AG08395 (cell line): Measurements from ENCODE around the gene SMAD6.
"Not testable (repeated sequence)": the region's sequence is repeated elsewhere in the genome, so short reads cannot be mapped to it uniquely, and the experiment has no call there.

Source experiments
- DNase-seq: peaks from one replicate; pipeline ENCODE4 v3.0.0; 2012; ENCODE audit warnings: mixed read lengths, low spot score

SMAD6 gene

DNA sequence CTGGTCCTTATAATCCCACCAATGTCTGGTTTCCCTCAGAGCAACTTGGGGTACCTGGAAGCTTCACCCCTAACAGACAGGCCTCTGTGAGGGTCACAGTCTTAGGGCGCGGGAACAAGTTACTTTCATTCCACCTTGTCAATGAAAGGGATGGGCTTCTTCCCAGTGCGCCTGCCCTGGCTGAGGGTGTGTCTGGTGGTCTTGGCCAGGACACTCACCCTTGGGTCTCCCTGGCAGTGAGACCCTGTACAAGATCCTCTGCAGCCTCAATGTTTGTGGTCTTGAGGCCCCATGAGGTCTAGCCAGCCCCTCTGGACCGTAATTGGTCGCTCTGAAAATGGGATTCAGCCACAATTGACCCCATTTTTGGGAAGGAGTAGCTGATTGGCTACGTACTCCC lies 40.2 kb downstream of the SMAD6 start:
- no peak for DNase-seq

DNA sequence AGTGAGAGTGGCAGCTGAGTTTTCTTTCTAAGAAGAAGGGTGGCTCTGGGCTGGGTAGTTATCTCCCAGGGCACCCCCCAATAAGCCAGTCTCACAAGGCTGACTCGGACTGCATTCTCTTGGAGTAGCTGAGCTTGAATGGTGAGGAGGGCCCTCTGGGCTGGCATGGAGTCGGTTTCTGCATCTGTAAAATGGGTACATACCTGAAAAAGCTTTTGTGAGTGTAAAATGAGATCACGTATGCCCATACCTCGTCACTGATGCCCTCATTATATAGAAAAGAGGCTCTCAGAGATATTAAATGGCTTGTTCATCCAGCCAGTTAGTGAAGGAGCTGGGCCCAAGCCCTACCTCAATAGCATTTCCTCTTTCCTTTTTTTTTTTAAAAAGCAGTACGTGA lies 41.2 kb downstream of the SMAD6 start:
- no peak for DNase-seq

DNA sequence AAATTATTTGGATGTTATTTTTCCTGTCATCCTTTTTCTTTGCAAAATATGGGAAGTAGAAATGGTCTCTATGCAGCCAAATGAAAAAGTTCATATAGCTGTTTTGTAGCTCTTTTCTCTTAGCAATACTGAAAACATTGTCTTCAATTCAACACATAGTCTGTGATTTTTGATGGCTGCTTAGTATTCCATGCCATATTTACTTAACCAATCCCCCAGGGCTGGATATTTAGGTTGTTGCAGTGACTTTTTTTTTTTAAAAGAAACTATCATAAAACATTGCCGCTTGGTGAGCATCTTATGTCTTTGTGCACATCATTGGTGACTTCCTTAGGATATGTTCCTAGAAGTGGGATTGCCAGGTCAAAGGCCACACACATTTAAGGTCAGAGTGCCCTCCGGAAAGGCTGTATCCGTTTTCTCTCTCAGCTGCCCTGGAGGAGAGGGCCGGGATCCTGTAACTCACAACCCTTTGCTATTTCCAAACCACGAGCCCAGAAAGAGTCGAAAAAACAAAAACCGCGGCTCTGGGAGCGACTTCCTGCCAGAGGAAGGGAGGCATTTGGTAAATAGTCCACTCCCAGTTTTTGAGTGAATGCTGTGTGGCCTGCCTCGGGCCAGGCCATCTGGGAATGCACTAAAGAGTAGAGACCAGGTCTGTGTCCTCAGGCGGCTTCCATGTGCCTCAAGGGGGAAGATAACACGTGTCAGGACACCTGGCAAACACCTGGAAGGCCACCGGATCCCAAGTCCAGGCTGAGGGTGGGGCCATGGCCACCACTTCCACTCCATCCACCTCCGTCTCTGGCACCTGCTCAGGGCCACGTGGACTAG lies 41.9 kb downstream of the SMAD6 start:
- no peak for DNase-seq

DNA sequence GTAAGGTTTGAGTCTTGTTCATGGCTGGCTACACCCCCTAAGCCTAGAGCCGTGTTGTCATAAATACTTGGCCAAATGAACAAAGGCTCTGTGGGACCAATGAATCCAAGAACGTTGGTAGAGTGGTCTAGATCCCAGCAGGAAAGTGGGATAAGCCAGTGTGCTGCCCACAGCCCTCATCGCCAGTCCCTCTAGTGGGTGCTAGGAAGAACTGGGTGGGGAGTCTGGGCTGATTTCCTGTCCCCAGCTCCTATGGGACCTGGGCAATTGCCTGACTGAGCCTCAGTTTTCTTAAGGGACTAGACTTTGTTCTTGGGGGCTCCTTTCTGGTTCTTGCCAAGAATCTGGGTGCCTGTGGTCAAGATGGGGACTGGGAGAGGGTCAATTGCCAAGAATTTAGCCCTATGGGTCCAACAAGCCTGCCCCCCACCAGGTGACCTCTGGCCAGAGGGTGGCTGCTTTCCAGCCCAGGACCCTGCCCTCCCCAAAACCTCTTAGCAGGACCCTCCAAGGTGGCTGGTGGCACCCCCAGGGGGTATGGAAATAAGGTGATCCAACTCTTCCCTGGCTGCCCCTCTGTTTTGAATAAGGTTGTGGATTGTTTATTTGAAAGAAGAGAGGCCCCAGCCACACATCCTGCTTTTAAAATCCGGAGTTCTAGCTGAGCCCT lies 42.7 kb downstream of the SMAD6 start:
- DNase-seq = no peak

DNA sequence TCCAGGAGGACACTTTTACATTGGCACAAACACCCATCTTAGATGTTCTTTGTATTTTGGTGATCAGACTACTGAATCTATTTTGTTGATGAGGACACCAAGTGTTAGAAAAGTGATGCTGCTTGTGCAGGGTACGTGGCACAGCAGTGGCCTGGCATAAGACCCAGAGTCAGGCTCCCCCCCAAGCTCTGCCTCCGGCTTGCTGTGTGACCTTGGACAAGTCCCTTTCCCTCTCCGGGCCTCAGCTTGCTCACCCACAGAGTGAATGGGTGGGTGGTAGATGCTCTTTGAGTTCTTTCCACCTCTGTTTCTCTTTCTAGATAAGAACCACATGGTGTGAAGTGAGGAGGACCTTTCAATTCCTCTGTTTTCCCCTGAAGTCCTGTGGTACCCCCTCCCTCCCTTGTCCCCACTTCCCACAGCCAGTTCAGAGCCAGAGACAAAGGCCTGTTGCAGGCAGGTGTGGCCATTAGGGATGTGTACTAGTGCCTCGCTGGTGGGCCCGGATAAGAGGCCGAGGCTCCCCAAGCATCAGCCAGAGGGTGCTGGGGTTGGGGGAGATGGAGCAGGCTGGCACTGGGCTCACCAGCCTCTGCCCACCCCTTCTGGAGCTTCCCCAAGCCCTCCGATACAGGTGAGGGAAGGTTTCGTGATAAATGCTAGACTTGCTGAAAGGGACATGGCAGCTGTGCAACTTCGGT lies 43.6 kb downstream of the SMAD6 start:
- DNase-seq = no peak

DNA sequence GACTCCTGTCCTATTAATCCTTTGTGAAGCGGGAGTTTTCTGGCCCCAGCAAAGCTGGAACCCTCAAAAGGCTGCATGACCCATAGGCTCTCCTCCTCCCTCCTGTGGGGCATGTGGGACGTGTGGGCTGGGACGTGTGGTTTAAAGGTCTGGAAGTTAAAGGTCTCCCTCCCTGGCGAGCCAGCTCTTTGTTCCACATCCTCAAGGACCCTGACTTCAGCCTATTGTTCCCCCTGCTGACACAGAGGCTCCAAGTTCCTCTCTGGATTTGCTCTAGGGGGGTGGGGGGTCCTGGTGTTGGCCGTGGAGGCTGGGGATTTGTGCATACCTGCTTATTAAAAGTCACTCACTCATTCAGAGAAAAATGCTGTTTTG lies 44.2 kb downstream of the SMAD6 start:
- no peak for DNase-seq

DNA sequence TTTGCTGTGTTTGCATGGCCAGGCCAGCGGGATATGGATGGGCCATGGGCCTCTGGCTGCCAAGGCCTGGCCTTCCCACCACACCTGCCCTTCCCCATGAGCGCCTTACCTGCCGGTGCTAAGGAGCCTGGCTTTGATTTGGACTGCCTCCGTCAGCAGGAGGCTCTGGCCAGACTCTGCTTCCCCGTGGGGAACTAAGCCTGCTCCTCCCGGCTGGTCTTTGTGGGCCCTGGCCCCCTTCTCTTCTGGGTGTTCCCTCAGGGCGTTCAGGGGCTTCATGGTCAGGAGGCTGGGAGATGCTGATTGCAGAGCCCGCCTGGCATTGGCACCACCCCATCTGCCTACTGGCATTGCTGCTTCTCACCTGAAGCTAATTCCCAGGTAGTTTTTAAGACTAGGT lies 45.2 kb downstream of the SMAD6 start:
- DNase-seq = no peak

DNA sequence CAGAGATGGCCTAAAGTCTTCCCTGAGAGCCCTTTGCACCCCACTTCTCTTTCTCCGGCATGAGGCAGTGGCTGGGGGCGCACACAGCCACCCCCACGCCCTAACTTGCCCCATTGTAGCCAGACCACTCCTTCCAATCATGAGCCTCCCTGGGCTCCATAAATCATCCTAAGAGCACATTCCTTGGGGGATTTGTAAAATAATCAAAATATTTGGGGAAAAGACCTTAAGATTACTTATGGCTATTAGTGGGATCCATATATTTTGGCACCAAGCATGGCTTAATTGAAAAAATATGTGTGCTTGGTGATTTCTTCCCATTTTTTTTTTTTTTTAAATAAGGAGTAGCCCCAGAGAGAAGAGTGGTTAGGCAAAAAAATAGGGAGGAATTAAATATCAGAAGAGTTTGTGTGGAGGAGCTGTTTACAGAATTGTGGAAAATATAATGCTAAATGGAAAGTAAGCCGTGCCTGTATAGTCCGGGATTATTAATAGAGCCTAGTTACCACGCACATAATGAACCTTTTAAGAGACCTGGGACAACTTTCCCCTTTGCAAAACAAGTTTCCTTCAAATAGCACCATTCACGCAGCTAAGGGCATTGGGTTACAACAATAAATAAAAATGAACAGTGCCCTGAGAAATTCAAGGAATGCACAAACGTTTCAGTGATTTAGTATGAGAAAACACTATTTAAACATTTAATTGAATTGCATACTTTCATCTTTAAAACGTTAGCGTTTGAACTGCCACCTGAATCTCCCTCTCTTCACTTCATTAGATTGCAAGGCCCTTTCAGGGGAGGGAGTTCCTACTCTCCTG lies 46.1 kb downstream of the SMAD6 start:
- peak; percentile 63 for DNase-seq

DNA sequence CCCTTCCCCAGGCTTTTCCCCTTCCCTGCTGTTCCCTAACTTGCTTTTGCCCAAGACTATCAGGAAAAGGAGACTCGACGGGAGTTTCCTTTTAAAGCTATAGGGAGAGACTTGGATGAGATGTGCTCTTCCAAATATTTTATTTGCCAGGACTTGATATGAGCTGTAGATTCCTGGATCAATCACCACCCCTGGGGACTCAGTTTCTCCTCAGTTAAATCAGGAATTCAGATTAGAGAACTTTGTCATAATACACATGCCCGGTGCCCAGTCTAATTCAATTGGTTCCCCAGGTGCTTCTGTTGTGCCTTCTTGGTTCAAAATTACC lies 46.6 kb downstream of the SMAD6 start:
- no peak for DNase-seq

DNA sequence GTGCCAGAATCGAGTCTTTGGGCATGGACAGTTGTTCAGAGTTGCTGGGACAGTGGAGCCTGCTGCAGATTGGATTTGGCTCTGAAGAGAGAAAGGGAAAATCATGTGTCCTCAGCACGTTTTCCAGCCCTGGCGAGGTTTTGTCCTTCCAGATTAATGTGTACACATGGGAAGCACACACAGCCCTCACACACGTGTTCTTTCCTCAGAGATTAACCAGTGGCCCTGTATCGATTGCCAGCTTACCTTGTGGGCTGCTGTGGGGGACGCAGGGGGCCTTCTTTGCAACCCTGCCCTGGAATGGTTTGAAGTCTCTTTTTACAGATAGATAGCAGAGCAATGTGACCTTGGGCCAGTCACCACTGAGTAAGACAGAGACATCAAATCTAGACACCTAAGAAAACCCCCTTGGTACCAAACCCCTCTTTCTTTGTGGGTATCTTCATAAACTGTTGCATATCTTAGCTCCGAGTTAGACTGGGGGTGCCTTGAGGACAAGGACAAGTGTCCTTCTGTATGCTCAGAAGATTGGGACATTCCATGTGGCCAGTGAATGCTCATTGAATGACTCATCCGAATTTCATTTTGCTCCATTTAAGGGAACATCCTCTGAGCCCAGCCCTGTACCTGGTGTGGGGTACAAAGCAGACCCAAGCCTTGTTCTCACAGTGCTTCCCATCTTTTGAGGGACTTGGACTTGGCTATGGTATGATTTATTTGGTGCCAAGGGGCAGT lies 48.0 kb downstream of the SMAD6 start:
- no peak for DNase-seq

DNA sequence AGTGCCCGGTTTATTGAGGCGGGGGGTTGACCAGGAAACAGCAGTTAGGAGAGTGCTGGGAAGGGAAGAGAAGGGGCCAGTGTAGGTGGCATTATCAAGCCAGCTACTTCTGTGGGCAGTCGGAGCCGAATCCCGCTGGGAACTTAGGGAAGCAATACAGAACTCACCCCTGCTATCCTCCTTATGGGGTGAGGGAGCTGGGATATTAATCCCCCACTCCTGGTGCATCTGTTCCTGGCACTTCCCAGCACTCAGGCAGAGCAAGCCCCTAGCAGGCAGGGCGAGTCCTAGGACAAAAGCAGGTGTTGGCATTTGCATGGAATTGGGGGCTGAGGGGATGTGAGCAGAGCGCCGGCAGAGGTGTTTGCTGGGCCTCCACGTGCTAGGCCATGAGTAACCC lies 48.6 kb downstream of the SMAD6 start:
- no peak for DNase-seq

DNA sequence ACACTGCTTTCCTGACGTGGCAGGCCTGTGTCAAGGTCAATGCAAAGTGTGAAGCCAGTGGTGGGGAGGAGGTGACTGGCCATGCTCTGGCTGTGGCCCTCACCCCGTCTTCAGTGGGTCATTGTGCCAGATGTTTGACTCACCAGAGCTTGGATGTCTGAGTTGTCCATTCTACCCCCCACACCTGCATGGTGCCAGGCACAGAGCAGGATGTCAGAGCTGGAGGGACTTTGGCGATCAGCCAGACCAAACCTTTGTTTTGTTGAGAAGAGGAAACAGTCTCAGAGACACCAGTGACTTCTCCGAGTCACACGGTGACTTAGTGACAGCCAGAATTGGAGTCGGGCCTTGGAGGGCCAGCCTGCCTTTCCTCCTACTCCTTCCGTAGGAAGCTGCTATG lies 49.5 kb downstream of the SMAD6 start:
- DNase-seq = no peak

DNA sequence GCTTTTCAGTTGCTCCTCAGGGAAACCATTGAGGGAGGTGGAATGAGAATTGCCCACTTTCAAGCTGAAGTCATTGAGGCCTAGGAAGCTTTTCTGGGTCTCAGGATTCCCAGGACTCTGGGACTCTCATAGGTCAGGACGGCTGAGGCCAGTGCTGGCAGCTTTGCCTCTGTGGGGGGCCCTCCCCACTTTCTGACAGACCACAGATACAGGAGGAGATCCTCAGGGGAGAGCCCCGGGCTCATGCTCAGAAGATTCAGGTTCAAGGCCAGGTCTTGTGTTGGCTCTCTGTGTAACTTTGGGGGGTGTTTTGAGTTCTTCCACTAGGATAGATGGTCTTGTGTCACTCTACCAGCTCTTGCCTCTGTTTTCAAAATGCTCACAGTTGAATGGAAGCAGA lies 50.0 kb downstream of the SMAD6 start:
- DNase-seq = no peak

DNA sequence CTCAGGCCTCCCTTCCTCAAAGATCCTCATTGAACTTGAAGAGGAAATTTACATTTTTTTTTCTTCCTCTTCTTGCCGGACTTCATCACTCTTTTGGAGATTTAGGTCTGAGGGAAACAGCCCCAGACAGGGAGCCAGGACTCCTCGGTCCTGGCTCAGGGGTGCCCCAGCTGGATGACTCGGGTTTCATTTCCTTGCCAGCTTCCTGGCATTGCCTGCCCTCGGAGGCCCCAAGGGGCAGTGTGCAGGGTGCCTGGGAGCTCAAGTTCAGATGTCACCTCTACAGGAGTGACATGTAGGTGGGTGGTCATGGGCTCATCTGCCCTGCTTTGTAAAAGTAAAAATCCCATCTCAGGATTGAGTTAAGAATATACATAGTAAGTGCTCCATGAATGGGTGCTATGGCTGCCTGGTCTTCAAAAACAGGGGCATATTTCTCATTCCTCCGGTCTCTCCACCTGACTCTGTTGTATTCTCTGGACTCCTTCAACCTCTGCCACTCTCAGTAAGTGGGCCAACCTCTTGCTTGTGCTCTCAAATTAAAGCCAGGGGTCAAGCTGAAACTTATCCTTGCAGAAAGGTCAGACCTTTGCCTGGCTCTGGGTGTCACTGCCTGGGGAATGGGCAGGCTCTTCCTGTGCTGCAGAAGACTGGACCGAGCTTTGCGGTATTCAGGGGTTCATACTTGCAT lies 51.8 kb downstream of the SMAD6 start:
- DNase-seq = no peak

DNA sequence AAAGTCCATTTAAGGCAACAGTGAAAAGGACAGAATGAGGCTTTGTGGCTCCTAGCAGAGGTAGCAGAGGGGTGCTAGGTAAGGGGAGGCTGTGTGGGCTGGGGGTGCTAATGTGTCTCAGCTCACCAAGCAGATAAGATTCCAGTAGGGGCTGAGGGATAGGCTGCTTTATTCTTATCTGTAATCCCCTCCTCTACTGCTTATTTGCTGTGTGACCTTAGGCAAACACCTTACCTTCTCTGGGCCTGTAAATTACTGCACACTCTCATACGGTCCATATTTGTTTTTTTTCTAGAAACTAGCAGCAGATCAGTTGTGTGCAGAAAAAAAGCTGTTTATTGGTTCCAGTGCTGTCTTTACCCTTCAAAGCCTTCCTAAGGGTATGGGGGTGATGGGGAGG lies 52.8 kb downstream of the SMAD6 start:
- DNase-seq = no peak

DNA sequence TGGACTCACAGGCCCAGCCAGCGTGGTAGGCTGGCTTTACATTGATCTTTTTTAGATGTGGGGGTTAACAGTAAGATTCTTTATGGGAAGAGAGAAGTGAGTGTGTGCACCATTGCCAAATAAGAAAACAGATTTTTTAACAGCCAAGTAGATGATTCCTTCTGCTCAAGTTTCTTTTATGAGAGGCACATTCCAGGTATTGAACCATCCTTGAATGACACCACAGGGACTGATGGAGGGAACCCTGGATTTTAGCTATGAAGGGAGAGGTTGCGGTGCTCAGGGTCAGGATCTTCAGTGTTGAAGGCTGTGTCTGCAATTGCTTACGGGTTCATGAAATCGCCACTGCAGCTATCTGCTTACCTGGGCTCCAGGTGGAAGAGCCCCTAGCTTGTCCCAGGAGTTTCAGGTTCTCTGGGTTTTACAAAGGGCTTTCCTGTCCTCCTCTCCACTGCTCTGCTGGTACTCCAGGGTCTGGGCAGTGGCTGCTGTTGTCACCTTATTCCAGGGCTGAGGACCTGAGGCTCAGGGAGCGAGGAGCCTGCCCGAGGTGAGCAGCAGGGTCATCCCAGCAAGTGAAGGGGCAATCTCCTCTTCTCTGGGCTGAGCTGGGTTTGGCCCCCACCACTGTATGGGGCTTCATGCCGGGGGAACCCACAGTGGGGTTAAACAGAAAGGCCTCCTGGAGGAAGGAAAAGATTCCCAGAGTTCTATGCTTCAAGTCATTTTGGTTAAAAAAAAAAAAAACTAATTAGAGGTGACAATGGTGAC lies 53.4 kb downstream of the SMAD6 start:
- no peak for DNase-seq

DNA sequence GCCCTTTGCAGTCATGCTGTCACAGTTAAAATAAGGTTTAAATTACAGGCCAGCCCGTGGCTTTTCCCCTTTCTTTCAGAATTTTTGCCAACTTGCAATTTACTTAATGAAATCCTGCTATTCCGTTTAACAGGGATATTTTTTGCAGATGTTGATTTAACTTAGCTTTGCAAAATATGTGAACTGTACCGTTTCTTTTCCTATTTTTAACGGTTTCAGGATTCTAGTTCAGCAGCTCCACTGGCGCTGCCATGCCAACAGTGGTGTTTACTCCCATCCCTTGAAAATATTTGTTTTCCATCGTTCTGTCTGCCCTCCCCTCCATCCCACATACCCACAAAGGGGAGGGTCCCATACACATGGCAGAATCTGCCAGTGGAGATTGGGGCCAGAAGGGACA lies 54.3 kb downstream of the SMAD6 start:
- DNase-seq = no peak

DNA sequence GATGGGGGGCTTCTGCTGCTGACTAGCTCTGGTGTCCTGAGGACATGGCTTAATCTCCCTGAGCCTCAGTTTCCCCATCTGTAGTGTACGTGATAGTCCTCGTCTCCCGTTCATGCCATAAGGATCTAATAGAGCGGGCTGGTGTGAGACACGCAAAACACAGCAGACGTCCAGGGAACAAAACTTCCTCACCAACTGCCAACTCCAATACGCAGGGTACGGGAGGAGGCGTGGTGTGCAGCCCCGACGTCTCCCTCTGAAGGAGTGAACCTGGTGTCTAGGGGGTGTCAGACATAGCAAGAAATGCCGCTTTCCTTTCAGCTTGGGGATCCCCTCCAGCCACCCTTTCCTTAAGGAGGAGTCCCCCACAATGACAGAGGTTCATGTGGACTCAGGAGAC lies 55.0 kb downstream of the SMAD6 start:
- no peak for DNase-seq

DNA sequence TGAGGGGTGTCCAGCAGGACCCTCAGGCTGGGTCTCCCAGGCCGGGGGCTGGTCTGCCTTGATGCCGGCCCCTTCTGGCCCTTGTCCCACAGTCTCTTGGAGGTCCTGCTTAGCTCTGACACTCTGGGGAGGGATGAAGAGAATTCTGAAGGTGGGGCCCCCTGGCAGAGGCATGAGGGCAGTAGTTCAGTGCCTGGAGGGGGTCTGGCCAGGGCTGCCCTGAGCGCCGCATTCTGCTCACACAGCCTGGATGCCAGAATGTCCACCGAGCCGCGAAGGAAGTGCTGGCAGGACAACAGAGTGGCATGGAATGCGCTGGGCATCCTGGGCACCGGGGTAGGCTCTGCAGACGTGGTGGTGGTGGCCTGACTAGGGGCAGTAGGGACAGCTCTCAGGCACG lies 55.5 kb downstream of the SMAD6 start:
- DNase-seq = no peak

DNA sequence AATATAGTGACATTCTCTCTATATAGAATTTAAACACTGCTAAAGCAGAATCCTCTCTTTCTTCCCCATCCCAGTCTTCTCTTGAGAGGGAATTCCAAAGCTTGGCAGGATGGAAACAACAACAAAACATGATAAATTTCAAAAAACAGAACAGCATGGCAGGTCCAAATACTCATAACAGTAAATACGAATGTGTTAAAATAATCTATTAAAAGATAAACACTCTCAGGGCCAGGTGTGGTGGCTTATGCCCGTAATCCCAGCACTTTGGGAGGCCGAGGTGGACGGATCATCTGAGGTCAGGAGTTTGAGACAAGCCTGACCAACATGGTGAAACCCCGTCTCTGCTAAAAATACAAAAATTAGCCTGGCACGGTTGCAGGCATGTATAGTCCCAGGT lies 56.2 kb downstream of the SMAD6 start:
- DNase-seq = not testable (repeated sequence)
